SKM-1 treated with dmso at 0.1 percent for 144 hours (cell line): ENCODE data around the gene CEP126.
"Not testable (repeated sequence)": the region's sequence is repeated elsewhere in the genome, so short reads cannot be mapped to it uniquely, and the experiment has no call there.

Experiments
- DNase-seq: peaks from one replicate; lab custom pipeline; 2025; ENCODE audit not compliant: unreplicated experiment; lab: John Stamatoyannopoulos, UW

Gene CEP126

DNA sequence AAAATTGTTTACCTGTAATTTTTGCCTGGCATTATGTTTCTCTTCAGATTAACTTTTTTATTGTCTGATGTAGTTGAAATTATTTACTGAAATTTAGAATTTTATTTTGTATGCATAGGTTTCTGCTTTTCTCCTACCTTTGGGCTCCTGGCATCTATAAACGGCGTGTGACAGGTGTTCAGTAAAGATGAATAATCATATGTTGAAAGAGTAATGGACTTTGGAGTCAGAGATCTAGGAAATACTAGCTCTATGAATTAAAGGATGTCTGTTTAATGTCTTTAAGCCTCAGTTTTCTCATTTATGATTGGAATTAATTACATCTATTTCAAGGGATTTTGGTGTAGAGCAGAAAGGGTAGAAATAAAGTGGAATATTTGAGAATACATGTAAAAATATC, 8.7 kb downstream of the CEP126 start:
- no peak for DNase-seq

DNA sequence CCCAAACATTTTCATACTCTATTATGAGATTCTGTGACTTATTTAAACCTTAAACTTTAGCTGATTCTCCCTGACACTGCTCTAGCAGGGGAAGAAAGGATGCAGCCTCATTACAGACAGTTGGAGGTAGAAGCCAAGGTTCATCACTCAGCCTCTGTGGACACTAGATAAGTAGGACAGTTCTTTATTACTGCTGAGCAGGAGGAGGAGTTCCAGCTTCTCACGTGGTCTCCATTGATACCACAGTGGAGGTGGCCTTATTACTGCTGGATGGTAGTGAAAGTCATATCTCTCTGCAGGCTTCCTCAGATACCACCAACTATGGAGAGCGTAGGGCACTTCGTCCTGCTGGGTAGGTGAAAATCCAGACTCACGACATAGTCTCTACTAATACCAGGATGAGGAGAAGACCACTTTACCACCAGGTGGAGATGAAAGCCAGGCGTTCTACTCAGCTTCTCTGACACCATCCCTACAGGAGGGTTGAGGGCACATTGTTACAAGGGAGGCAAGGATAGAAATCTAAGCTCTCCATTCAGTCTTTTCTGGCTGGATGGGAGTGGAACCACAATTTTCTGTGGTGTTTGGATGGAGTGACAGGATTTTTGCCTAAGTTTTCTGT, 14.6 kb downstream of the CEP126 start:
- DNase-seq = no peak

DNA sequence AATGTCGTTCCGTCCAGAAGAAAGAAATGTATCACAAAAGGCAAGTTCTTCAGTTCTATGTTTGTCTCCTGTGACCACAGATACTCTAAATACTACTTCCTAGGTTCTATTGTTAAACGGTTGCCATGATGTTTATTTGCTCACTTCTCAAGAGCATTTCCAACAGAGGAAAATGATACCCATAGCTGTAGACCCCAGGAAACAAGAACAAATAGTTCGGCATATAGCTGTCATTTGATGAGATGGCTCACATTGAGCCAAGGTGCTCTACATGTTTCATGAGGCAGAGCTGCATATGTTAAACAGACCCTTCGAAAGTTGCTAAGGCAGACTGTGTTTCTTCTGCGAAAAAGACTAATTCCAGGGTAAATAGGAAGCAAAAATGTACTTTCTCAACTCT, 16.9 kb downstream of the CEP126 start:
- no peak for DNase-seq

GRCh38 chr11:101940901-101941520, 26.2 kb downstream of the CEP126 start:
- no peak for DNase-seq

DNA sequence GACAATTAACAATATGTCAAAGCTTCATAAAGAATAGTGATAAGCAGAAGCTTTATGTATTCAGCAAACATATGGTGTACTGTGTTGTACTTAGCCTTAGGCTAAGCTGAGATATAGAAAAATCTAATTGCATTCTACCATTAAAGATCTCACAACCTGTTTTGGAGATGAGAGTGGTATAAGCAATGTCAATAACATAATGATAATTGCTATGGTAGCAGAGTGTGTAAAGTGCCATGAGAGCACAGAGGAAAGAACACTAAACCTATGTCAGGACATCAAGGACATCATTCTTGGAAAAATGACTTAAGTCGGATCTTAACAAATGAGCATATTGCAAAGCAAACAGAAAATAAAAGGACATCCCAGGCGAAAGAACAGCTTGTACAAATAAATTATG, 30.1 kb downstream of the CEP126 start:
- no peak for DNase-seq

GRCh38 chr11:101945448-101945847, 30.6 kb downstream of the CEP126 start:
- DNase-seq = no peak

GRCh38 chr11:101949680-101950220, 34.9 kb downstream of the CEP126 start:
- DNase-seq = no peak

GRCh38 chr11:101955278-101955677, 40.5 kb downstream of the CEP126 start:
- DNase-seq = no peak

DNA sequence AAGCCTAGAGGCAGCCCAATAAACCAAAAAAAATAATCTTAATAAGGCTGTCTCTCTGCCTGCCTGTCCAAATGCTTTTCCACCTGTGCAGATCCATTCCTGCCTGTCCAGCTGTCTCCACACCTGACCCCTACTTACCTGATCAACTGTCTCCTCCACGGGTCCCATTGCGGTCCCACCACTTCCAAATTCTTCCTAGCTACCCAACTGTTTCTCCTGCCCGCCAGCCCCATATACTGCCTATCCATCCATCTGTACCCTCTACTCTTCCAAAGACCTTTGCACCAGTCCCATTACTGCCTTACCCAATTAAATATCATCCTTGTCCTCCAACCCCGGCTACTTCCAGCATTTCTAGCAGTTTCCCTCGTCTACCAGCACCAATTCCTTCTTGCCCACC, 40.9 kb downstream of the CEP126 start:
- no peak for DNase-seq

GRCh38 chr11:101960231-101960630, 45.4 kb downstream of the CEP126 start:
- no peak for DNase-seq

DNA sequence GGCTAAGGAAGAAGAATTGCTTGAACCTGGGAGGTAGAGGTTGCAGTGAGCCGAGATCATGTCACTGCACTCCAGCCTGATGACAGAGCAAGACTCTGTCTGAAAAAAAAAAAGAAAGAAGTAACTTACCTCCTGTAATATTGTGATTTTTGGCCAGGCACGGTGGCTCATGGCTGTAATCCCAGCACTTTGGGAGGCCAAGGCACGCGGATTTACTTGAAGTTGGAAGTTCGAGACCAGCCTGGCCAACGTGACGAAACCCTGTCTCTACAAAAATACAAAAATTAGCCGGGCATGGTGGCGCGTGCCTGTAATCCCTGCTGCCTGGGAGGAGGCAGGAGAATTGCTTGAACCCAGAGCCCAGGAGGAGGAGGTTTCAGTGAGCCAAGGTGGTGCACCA, 49.4 kb downstream of the CEP126 start:
- not testable (repeated sequence) for DNase-seq

DNA sequence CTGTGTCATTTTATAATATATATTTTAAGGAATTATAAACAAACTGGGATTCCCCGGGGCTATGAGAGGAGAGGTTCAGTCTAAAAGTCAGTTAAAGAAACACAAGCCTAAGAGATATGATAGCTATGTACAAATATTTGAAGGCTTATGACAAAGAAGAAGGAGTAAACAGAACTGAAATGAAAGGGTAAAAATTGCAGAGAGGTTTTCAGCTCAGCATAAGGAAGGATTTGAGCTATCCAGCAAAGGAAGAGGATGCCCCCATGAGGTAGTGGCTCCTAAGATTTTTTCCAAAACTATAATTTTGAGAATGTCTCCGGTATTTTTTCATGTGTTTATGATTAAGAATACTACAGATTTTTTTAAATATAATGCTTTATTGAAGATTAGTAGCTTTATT, 59.4 kb downstream of the CEP126 start:
- no peak for DNase-seq

GRCh38 chr11:101974771-101975170, 60.0 kb downstream of the CEP126 start:
- no peak for DNase-seq

GRCh38 chr11:101975734-101976133, 60.9 kb downstream of the CEP126 start:
- DNase-seq = no peak

- DNase-seq = no peak
Observed at GRCh38 chr11:101987370-101987769, 72.6 kb downstream of the CEP126 start.

DNA sequence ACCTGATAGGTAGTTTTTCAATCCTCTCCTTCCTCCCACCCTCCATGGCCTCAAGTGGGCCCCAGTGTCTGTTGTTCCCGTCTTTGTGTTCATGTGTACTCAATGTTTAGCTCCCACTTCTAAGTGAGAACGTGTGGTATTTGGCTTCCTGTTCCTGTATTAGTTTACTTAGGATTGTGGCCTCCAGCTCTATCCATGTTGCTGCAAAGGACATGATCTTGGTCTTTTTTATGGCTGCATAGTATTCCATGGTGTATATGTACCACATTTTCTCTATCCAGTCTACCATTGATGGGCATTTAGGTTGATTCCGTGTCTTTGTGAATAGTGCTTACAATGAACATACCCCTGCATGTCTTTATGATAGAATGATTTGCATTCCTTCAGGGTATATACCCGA, 78.4 kb downstream of the CEP126 start:
- DNase-seq = no peak

GRCh38 chr11:101994052-101994469, 79.3 kb downstream of the CEP126 start:
- DNase-seq = not testable (repeated sequence)

- DNase-seq = no peak
Observed at GRCh38 chr11:101996111-101996510, 81.3 kb downstream of the CEP126 start.

DNA sequence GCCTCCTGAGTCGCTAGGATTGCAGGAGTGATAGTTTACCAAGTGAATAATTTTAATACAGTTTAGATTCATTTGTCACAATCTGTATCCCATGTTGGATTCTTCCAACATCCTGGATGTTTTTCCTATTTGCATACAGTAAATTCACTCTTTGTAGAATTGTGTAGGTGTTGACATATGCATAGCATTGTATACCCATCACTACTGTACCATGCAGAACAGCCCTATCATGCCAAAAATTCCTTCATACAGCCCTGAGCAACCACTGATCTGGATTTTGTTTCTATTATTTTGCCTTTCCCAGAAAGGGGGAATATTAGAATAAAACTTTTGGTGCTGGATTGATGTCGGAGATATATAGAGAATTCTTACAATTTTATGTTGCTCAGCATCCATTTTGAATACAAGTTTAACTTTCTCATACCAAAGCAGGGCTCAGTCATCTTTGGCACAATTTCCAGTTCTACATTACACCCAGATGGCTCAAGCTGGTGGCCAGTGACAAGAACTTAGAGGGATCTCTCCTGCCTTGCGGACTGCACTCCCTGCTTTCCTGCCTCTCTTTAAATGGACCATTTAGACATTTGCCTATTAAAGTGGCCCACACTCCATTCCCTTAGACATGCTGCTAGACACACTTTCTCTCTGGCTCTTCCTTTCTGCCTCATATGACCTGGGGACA, 87.0 kb downstream of the CEP126 start:
- DNase-seq = no peak

GRCh38 chr11:102004220-102004619, 89.4 kb downstream of the CEP126 start:
- no peak for DNase-seq

GRCh38 chr11:102005306-102005705, 90.5 kb downstream of the CEP126 start:
- no peak for DNase-seq
